Measurements from ENCODE around the gene DNAH1. TPM values are rescaled to one million over a fixed set of nuclear protein-coding genes. Genes with fewer than 3 reads are reported as not detected.

DNAH1 gene
- total RNA-seq, 1 experiment from 2014 or later, result 5.5 TPM

- CTCF ChIA-PET, result no interaction called here
- intact Hi-C loops (cut with micrococcal nuclease), result no loop called here
Observed at GRCh38 chr3:52438579-52439425, 122.7 kb downstream of the DNAH1 start.

More at GRCh38 chr3:52438579-52439425, 122.7 kb downstream of the DNAH1 start:
- no peak overlapping the region for H3K4me3 ChIP-seq (replicated peaks in 1 of 2; ENCODE audit: low read depth in 1 of 2, low read length in 2 of 2)
- H3K79me2 ChIP-seq (ENCODE audit: insufficient read depth, low read length), result no peaks in the 10 kb centered on the region
- ChIA-PET RAD21 (ENCODE audit: low non-redundant PET in 1 of 2, low total read pairs in 2 of 2, uncharacterized antibody in 2 of 2, unreplicated experiment in 2 of 2) (no interaction called here), POLR2A (no interaction called here)
- no peaks in the 10 kb centered on the region for H3K27me3 ChIP-seq (ENCODE audit: insufficient read depth, low read length)
- DNase-seq (ENCODE audit: low read depth, low spot score) (no peak), ATAC-seq (no peak)
- no TSS peak for BruUV-seq (replicated peaks)
- no peaks in the 10 kb centered on the region for H3K4me1 ChIP-seq (ENCODE audit: control insufficient read depth in 1 of 2, insufficient read depth in 2 of 2, low read length in 2 of 2)
- no peaks in the 10 kb centered on the region for H3K9me3 ChIP-seq (ENCODE audit: control insufficient read depth in 1 of 2, insufficient read depth in 1 of 2, low read depth in 1 of 2, low read length in 2 of 2)
- no peaks in the 10 kb centered on the region for H3K9me2 ChIP-seq (ENCODE audit: insufficient read depth)
- TF ChIP-seq ELF1 (IDR thresholded peaks at IDR 0.05; ENCODE audit: borderline replicate concordance, low read depth) (no peak), RAD21 (IDR thresholded peaks at IDR 0.05; ENCODE audit: low read depth) (no peak), SP1 (IDR thresholded peaks at IDR 0.05; ENCODE audit: low read depth) (no peak), SIN3A (IDR thresholded peaks at IDR 0.05; ENCODE audit: low read depth) (no peak), YY1 (IDR thresholded peaks at IDR 0.05; ENCODE audit: extremely low read depth, insufficient replicate concordance, low read depth, low read length) (no peak), MAX (IDR thresholded peaks at IDR 0.05) (no peak), TCF7L2 (IDR thresholded peaks at IDR 0.05; ENCODE audit: borderline replicate concordance, extremely low read depth, insufficient read depth, insufficient read length) (no peak), ZFX (IDR thresholded peaks at IDR 0.05) (no peak), ATF3 (IDR thresholded peaks at IDR 0.05) (no peak)
- H3K4me2 ChIP-seq (ENCODE audit: low read length), result no peak overlapping the region
- H4K20me1 ChIP-seq (ENCODE audit: insufficient read depth), result no peaks in the 10 kb centered on the region
- no peaks in the 10 kb centered on the region for H3K36me3 ChIP-seq (ENCODE audit: control insufficient read depth in 1 of 2, insufficient read depth in 2 of 2, low read length in 2 of 2)
- H2AFZ ChIP-seq (ENCODE audit: low read depth, low read length, poor library complexity, severe bottlenecking), result no peak overlapping the region
- H3K27ac ChIP-seq (ENCODE audit: low read depth, low read length), result no peak overlapping the region
- H3K9ac ChIP-seq (ENCODE audit: low read length), result no peak overlapping the region
